ENCODE results near the gene POTEH.
"Not testable (repeated sequence)": the region's sequence is repeated elsewhere in the genome, so short reads cannot be mapped to it uniquely, and the experiment has no call there.

DNA sequence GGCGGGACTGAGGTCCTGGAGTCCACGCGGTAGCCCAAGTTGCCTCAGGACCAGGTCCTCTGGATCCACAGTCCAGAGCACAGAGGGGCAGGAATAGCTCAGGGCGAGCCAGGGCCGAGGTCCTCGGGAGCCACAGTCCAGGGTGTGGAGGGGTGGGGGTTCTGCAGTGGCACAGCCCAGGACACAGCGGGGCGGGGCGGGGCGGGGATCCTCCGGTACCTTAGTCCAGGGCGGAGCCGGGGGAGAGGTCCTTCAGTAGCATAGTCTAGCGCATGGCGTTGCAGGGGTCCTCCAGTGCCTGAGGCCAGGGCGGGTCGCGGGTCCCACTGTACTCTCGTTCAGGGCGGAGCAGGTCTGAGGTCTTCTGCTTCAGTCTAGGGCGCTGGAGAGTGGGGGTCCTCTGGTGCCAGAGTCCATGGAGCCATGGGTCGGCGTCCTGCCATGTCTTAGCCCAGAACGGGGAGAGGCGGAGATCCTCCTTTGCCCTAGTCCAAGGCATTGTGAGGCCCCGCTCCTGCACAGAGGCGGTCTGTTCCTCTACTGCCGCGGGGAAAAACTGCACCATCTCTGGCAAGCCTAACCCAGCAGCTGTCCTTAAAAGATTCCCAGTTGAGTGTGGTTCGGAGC lies 71.4 kb downstream of the POTEH start:
- TF ChIP-seq, protein P1, sequence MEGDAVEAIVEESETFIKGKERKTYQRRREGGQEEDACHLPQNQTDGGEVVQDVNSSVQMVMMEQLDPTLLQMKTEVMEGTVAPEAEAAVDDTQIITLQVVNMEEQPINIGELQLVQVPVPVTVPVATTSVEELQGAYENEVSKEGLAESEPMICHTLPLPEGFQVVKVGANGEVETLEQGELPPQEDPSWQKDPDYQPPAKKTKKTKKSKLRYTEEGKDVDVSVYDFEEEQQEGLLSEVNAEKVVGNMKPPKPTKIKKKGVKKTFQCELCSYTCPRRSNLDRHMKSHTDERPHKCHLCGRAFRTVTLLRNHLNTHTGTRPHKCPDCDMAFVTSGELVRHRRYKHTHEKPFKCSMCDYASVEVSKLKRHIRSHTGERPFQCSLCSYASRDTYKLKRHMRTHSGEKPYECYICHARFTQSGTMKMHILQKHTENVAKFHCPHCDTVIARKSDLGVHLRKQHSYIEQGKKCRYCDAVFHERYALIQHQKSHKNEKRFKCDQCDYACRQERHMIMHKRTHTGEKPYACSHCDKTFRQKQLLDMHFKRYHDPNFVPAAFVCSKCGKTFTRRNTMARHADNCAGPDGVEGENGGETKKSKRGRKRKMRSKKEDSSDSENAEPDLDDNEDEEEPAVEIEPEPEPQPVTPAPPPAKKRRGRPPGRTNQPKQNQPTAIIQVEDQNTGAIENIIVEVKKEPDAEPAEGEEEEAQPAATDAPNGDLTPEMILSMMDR (conservative IDR thresholded peaks at IDR 0.05; ENCODE audit: low read depth, low read length): not testable (repeated sequence)
- not testable (repeated sequence) for TF ChIP-seq EZH2 (IDR thresholded peaks at IDR 0.05; ENCODE audit: low read length, unreplicated experiment)
